DMS114 treated with DMSO at 0.1 percent for 48 hours (cell line): ENCODE results near the gene GPR55.

Experiments used
- DNase-seq: peaks from one replicate; lab custom pipeline; 2025; ENCODE audit not compliant: unreplicated experiment; lab: John Stamatoyannopoulos, UW

Gene GPR55

GRCh38 chr2:230886206-230886605 lies 38.8 kb downstream of the GPR55 start:
- no peak for DNase-seq

- DNase-seq = no peak
Measured at GRCh38 chr2:230885463-230886130, 39.4 kb downstream of the GPR55 start.

DNA sequence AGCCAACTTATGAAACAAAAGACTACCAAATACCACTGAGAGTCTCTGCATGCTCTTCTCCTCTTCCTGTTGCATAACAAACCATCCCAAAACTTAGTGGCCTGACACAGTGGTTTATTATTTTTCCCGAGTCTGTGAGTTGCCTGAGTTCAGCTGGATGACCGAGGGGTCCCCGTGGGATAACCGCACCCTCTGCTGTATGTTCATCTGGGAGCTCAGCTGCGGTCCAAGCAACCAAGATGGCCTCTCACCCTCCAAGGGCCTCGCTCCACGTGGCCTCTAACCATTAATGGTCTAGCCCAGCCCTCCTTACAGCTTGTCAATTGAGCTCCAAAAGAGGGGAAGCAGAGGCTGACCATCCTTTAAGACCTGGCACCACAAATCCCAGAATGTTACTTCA lies 43.2 kb downstream of the GPR55 start:
- no peak for DNase-seq

- no peak for DNase-seq
Measured at GRCh38 chr2:230879891-230880290, 45.2 kb downstream of the GPR55 start.

GRCh38 chr2:230879271-230879882 lies 45.7 kb downstream of the GPR55 start:
- no peak for DNase-seq

- no peak for DNase-seq
Measured at GRCh38 chr2:230878599-230879188, 46.3 kb downstream of the GPR55 start.

- no peak for DNase-seq
Measured at GRCh38 chr2:230877759-230878598, 47.1 kb downstream of the GPR55 start.

- DNase-seq = no peak
Measured at GRCh38 chr2:230877116-230877758, 47.8 kb downstream of the GPR55 start.

DNA sequence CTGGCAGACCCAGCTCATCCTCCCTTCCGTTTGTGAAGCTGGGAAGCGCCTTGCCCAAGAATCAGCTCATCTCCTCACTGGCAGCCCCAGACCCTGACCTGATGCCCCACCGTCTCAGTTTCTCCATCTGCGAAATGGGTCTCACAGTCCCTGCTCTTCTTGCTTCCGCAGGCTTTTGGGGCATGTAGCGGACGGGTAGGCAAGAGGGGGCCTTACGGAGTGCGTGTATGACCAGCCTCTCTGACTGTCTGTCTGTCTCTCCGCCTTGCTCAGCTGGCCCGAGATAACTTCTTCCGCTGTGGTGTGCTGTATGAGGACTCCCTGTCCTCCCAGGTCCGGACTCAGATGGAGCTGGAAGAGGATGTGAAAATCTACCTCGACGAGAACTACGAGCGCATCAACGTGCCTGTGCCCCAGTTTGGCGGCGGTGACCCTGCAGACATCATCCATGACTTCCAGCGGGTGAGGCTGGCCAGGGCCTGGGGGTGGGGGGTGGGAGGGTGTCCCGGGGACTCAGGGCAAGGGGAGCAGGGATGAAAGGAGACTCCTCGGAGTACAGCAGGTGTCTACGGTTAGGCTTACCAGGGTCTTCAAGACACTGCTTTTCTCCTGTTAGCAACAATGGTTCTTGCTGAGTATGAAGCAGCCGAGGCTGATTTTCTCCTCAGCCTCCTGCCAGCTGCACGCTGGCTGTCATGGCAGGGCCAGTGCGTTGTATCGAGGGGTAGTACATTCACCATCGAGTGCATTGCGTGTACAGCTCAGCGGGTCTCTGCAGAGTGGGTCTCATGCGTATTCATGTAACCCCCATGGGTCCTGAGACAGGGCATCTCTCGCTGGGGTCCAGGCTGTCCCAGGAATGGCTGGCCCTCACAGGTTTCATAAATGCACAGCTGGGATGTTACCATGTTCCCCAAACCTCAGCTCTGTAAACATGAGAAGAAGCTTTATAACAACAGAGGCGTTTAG lies 49.4 kb downstream of the GPR55 start:
- DNase-seq = no peak

GRCh38 chr2:230874876-230875275 lies 50.2 kb downstream of the GPR55 start:
- no peak for DNase-seq

GRCh38 chr2:230874456-230874855 lies 50.6 kb downstream of the GPR55 start:
- no peak for DNase-seq

DNA sequence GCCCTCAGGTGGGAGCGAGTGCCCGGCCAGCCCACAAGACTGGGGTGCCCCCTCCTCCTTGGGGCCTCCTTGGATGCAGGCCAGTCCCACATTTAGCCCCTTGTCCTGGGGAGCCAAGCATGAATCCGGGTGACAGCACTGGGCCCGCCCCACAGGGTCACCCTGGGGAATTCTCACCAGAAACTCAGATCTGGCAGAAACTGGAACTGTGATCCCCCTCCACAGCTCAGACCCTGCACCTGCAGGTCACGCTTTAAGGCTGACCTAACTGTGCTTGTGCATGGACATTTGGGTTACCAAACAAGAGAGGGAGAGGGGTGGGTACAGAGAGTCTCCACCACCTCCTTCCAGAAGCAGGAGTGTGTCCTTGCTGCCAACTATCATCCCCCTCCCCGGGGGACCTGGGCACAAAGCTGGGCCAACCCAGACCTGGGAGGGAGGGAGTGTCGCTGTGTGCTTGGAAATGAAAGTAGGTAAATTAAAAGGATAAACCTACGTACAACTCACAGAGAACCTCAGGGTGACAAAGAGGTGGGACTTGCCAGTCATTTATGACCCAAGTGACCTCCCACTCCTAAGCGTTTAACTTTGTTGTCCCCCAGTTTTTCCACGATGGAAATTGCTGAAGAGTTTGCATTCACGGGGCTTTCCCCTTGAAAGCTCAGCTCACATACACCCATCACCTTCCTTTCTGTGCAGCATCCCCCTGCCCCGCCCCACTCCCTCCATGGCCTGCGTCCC lies 51.2 kb downstream of the GPR55 start:
- no peak for DNase-seq

DNA sequence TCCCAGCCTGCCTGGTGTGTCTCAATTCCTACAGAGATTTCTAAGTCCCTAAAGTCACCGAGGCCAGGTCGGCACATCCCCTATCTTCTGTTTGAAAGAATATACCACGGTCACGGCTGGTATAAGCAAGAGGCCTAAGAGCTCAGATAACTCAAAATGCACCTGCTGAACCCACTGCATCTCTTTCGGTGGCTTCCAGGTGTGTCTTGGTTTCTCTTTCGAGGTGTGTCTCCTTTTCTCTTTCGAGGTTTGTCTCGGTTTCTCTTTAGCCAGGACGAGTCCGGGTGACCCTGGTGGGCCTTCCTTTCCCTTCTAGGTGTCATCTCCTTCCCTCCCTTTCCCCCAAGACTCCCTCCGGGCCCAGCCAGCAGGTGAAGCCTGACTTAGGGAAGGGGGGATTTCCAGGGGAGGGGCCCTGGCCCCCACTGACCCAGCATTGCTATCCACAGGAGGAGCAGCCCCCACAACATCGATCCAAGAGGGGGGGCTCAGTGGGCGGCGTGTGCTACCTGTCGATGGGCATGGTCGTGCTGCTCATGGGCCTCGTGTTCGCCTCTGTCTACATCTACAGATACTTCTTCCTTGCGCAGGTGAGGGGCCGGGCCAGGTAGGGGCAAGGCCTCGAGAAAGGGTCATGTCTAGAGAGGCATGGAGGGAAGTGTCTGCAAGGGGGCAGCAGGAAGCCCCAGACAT lies 51.9 kb downstream of the GPR55 start:
- no peak for DNase-seq

GRCh38 chr2:230872151-230872967 lies 52.7 kb downstream of the GPR55 start:
- DNase-seq = no peak

DNA sequence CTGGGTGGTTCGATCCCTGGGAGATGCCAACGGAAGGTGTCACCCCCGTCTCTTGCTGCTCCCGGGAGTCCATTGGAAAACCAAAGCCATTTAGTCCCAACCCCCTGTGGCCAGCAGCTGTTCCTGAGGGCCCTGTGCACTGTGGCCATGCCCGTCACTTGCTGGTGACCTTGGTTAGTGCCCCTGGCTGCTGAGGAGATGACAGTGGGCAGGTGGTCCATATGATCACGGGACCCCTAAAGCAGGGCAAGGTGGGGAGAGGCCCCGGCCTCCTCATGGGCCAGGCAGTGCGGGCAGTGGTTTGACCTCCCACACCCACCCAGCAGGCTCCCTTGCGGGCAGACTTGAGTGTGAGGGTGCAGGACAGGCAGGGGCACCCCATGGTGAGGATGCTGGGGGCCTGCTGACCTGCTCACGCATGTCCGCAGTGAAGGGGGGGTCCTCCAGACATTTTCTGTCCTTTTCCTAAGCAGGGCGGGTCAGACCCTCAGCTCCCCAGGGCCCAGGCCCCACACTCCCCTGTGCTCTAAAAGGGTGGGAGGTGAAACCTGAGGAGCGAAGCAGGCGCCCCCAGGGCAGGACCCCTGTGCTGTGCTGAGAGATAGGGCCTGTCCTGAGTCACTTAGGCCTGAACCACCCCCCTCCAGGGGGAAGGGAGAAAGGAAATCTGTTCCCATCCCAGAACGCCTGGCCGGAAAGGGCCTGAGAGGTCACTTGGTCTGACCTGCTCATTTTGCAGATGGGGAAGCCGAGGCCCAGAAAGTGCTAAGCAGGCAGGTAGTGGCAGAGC lies 53.5 kb downstream of the GPR55 start:
- no peak for DNase-seq

DNA sequence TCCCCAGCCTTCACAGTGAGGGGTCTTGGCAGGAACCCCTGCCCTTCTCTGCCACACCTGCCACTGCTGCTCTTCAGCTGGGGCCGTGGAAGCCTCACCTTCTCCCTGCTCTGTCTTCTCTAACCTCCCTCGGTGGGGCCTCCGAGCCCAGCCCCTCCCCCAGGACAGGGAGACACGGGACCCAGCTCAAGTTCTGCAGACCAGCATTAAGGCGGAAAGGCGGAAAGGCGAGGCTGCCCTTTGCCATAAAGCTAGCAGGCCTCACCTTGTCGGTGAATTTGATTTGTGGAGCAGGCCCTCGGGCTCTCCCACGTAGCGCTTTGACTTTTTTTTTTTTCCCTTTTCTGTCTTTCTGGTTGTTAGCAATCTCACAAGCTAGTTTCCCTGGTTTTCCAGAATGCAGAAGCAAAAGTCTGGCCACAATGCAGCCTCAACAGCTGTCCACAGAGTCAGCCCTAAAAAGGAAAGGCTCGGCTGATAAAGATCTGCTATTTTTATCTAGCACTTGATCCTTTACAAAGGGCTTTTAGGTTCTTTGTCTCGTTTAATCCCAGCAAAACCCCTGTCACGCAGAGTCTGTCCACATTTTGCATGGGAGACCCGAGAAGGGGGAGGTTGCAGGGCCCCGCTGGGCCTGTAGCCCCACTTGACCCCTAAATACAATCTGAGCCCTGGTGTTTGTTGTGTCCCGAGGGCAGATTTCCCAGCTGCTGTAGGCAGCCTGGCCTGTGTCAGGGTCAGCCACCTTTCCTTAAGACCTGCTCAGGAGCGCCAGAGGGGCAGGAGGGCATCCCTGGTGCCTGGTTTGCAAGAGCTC lies 54.3 kb downstream of the GPR55 start:
- DNase-seq = no peak
